Measurements from ENCODE around the gene TOR2A. TPM values are rescaled to one million over a fixed set of nuclear protein-coding genes. Genes with fewer than 3 reads are reported as not detected.

TOR2A gene
- total RNA-seq, 1 donor from 2014 or later, result 2.3 TPM

DNA sequence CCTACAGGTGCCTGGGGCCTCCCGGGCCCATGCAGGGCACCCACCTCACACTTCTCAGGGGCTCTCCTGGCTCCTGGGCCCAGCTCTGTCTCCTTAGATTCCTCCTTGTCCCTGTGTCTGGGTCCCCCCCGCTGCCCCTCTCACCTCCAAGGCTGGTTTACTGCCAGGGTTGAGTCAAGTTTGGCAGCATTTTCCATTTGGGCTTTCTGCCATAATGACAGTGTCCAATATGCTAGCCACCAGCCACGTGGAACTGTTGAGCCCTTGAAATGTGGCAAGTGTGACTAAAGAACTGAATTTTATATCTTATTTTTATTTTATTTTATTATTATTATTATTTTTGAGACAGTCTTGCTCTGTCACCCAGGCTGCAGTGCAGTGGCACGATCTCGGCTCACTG is 17.3 kb downstream of the TOR2A start:
- Histone ChIP-seq H3K27ac (replicated peaks) (no peak overlapping the region), H3K27me3 (ENCODE audit: low read depth) (no peaks in the 10 kb centered on the region), H3K4me1 (peaks cover 37% of the 10 kb centered on the region), H3K9me3 (replicated peaks) (no peaks in the 10 kb centered on the region), H3K36me3 (no peaks in the 10 kb centered on the region), H3K4me3 (no peak overlapping the region)
- DNase-seq, result no peak
- TF ChIP-seq, protein P1, sequence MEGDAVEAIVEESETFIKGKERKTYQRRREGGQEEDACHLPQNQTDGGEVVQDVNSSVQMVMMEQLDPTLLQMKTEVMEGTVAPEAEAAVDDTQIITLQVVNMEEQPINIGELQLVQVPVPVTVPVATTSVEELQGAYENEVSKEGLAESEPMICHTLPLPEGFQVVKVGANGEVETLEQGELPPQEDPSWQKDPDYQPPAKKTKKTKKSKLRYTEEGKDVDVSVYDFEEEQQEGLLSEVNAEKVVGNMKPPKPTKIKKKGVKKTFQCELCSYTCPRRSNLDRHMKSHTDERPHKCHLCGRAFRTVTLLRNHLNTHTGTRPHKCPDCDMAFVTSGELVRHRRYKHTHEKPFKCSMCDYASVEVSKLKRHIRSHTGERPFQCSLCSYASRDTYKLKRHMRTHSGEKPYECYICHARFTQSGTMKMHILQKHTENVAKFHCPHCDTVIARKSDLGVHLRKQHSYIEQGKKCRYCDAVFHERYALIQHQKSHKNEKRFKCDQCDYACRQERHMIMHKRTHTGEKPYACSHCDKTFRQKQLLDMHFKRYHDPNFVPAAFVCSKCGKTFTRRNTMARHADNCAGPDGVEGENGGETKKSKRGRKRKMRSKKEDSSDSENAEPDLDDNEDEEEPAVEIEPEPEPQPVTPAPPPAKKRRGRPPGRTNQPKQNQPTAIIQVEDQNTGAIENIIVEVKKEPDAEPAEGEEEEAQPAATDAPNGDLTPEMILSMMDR (IDR thresholded peaks at IDR 0.05; ENCODE audit: borderline replicate concordance), result no peak
- intact Hi-C loops (cut with micrococcal nuclease), result no loop called here

DNA sequence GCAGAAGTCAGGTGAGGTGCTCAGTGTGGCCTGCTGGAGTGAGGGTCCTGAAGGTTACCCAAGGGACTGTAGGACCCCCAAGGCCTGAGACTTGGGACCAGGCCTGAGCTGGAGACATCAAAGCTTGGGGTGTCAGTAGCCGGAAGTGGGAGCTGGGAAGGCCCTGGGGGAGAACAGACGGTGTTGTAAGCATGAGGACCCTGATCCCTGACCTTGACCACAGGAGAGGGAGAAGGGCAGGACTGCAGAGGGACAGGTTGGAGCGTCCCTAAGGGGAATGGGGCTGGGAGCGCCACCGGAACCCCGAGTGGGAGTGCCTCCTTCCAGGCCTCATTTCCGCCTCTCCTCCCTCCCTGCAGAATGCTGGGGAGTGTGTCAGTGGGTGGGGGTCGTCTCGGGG is 18.7 kb downstream of the TOR2A start:
- DNase-seq, result no peak
- Histone ChIP-seq H3K4me1 (peaks cover 37% of the 10 kb centered on the region), H3K4me3 (peak overlapping the region; percentile 94), H3K36me3 (no peaks in the 10 kb centered on the region), H3K27ac (replicated peaks) (peak overlapping the region; percentile 89), H3K9me3 (replicated peaks) (no peaks in the 10 kb centered on the region), H3K27me3 (ENCODE audit: low read depth) (no peaks in the 10 kb centered on the region)
- intact Hi-C loops (cut with micrococcal nuclease), result no loop called here
- TF ChIP-seq, protein P1 (IDR thresholded peaks at IDR 0.05; ENCODE audit: borderline replicate concordance), result no peak

DNA sequence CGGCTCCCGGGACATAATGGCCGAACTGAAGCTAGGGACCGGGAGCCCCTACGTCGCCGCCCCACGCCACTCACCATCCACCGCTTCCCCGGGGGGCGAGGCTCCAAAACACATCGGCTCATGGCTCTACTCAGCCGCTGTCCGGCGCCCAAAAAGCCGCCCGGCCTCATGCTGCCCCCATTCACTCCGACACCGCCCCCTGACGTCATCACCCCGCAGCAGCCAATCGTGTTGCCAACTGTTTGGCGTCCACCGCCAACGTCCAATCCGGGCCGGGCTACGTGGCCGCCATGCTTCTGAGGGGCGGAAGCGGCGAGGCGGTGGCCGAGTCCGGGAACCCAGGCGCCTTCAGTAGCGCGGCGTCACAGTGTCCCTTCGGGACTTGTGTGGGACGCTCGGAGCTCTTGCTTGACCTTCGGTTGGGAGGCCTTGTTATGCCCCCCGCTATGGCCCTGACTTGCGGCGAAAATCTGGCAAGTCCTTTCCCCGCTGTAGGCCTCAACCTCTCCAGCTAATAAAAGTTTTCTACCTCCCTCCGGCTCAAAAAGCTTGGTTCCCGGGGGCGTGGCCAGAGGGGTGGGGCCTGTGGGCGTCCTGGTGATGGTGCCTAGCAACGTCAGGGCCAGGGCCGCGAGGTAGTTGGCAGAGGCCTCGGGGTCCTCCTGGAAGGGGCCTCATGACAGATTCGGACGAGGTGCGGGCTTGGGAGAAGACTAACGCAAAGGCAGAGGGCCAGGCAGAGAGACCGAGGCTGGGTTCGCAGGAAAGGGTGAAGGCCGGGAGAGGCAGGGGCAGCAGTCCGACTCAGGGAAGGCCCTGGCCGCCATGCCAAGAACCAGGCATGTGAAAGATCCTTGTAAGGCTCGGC is 19.4 kb downstream of the TOR2A start, which contains the start of the genes PTRH1 and TTC16:
PTRH1 (minus strand) TSS at position 194 of the 868 bp plus-strand sequence; CDS start at position 170, 24 bp downstream.
TTC16 (plus strand) TSS at position 610 of the 868 bp plus-strand sequence; CDS start at position 677, 67 bp downstream.
- Histone ChIP-seq H3K4me3 (peak within 1 kb of the TSS; percentile 94), H3K9me3 (replicated peaks) (no peaks in the 10 kb centered on the region), H3K27me3 (ENCODE audit: low read depth) (no peaks in the 10 kb centered on the region), H3K4me1 (peaks cover 37% of the 10 kb centered on the region), H3K27ac (replicated peaks) (peak within 1 kb of the TSS; percentile 89), H3K36me3 (no peaks in the 10 kb centered on the region)
- TF ChIP-seq, protein P1 (IDR thresholded peaks at IDR 0.05; ENCODE audit: borderline replicate concordance), result no peak
- intact Hi-C loops (cut with micrococcal nuclease), result no loop called here
- peak; percentile 98 for DNase-seq

DNA sequence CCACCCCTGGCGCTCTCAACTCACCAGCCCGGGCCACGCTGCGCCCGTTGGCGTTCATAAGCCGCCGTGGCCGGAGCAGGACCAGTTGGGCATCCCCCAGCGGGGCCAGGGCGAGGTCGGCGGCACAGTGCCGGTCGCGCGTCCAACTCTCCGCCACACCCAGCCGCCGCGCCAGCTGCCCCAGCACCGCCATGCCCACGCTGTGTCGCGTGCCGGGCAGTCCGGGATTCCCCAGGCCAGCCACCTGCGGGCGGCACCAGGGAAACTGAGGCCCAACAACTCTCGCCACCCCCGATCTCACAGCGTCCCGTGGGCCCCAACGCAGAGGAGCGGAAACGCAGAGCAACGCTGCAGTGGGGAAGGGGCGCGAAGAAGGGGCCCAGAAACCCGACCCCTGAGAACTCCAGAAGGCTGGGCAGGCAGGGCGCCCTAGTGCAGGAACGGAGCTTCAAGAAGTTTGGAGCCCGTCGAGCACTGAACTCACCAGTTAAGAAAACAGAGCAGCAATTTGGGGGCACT is 20.1 kb downstream of the TOR2A start:
- H3K9me3 ChIP-seq (replicated peaks), result no peaks in the 10 kb centered on the region

DNA sequence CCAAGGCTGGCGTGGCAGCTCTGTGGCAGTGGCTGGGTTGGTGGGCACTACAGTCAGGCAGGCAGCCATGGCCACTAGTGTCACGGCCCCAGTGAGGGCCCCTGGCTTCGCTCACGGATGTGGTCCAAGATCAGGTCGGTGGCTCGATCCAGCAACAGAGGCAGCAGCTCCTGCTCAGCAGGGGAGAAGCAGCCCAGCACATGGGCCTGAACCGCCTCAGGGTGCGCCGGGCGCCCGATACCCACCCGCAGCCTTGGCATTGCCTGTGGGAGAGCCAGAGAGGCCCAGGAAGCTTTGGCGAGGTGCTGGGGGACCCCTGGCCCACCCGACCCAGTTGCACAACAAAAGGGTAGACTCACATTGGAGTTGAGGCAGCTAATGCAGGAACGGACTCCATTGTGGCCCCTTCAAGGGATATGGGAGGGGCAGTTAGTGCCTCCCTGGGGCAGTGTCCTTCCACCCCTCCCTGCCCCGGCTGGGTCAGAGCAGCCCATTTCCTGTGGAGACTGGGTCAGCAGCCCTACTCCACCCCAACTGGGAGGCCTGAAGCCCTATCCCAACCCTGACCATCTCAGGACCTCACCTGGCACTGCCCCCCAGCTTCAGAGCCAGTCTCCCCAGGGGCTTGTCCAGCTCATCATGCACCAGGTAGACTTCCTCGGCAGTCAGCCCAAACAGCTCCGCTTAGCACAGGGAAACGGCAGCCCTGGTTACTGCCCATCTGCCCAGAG is 20.9 kb downstream of the TOR2A start:
- Histone ChIP-seq H3K27ac (replicated peaks) (no peak overlapping the region), H3K27me3 (ENCODE audit: low read depth) (no peaks in the 10 kb centered on the region), H3K9me3 (replicated peaks) (no peaks in the 10 kb centered on the region), H3K36me3 (no peaks in the 10 kb centered on the region), H3K4me3 (peak overlapping the region; percentile 94), H3K4me1 (peaks cover 37% of the 10 kb centered on the region)
- intact Hi-C loops (cut with micrococcal nuclease), result no loop called here
- no peak for DNase-seq
- TF ChIP-seq, protein P1 (IDR thresholded peaks at IDR 0.05; ENCODE audit: borderline replicate concordance), result no peak

More for the DNA sequence above, 20.1 kb downstream of the TOR2A start:
- intact Hi-C loops (cut with micrococcal nuclease), result no loop called here
- TF ChIP-seq, protein P1 (IDR thresholded peaks at IDR 0.05; ENCODE audit: borderline replicate concordance), result no peak
- DNase-seq, result peak; percentile 37
- H3K36me3 ChIP-seq, result no peaks in the 10 kb centered on the region
- H3K4me3 ChIP-seq, result peak overlapping the region; percentile 94
- H3K4me1 ChIP-seq, result peaks cover 37% of the 10 kb centered on the region
- H3K27me3 ChIP-seq (ENCODE audit: low read depth), result no peaks in the 10 kb centered on the region
- H3K27ac ChIP-seq (replicated peaks), result peak overlapping the region; percentile 89

Data from left ventricle myocardium inferior (tissue), 1 donor.